Caco-2 (cell line): ENCODE data around the gene PSMG1. TPM values are rescaled to one million over a fixed set of nuclear protein-coding genes. Genes with fewer than 3 reads are reported as not detected.

Source experiments
- BruUV-seq: library from RNA; stranded (reverse); fragments of 400-500 nt; replicated peaks from 2 replicates; lab custom pipeline; 2021; lab: Mats Ljungman, UMichigan
- CTCF ChIA-PET: fragments of 300-600 bp; sonication (Branson Sonifier 250); formaldehyde crosslinking; loops from one replicate; lab custom pipeline; 2022; ENCODE audit warnings: antibody characterized with exemption; lab: Charles Lee
- POLR2A ChIA-PET: fragments of 300-600 bp; sonication (Branson Sonifier 250); formaldehyde crosslinking; loops from one replicate; lab custom pipeline; 2022; ENCODE audit warnings: antibody characterized with exemption; lab: Charles Lee
- DNase-seq, 2 experiments: peaks; one replicate each; pipeline versions ENCODE4 v3.0.0 to v3.0.0-alpha.2; 2020 to 2022
- H3K27me3 ChIP-seq: replicated peaks from 2 replicates; pipeline ENCODE4 v1.6.0; 2011; ENCODE audit warnings: low read length; ENCODE audit not compliant: control insufficient read depth, insufficient read depth
- H3K36me3 ChIP-seq: 2 replicates; pipeline ENCODE4 v1.5.1; 2011; ENCODE audit warnings: low read length; ENCODE audit not compliant: control insufficient read depth, insufficient read depth
- H3K4me1 ChIP-seq: fragments of 250-450 bp; sonication (Bioruptor Pico); 2 replicates; pipeline ENCODE4 v1.5.1; 2020; ENCODE audit warnings: mild to moderate bottlenecking
- H3K4me3 ChIP-seq: 2 replicates; pipeline ENCODE4 v1.5.1; 2011; ENCODE audit warnings: low read depth, mild to moderate bottlenecking, control low read depth, low read length
- H3K9me3 ChIP-seq: fragments of 250-450 bp; sonication (Bioruptor Pico); 2 replicates; pipeline ENCODE4 v1.5.1; 2020; ENCODE audit warnings: mild to moderate bottlenecking, moderate library complexity
- H3K27ac Mint-ChIP-seq: one replicate; pipeline ENCODE4 v1.8.0; 2022; ENCODE audit warnings: mixed read lengths; ENCODE audit not compliant: unreplicated experiment
- H3K27me3 Mint-ChIP-seq: one replicate; pipeline ENCODE4 v1.8.0; 2022; ENCODE audit warnings: mixed read lengths; ENCODE audit not compliant: insufficient read depth, unreplicated experiment
- H3K36me3 Mint-ChIP-seq: one replicate; pipeline ENCODE4 v1.8.0; 2022; ENCODE audit warnings: mild to moderate bottlenecking, mixed read lengths; ENCODE audit not compliant: insufficient read depth, unreplicated experiment
- H3K4me1 Mint-ChIP-seq: one replicate; pipeline ENCODE4 v1.8.0; 2022; ENCODE audit warnings: low read depth, mixed read lengths; ENCODE audit not compliant: unreplicated experiment
- H3K4me3 Mint-ChIP-seq: one replicate; pipeline ENCODE4 v1.8.0; 2022; ENCODE audit warnings: mild to moderate bottlenecking, moderate library complexity, mixed read lengths; ENCODE audit not compliant: unreplicated experiment
- H3K9me3 Mint-ChIP-seq: one replicate; pipeline ENCODE4 v1.8.0; 2022; ENCODE audit warnings: mixed read lengths; ENCODE audit not compliant: unreplicated experiment
- CTCF ChIP-seq, 2 experiments: fragments of 200-600 bp in 1 of 2; IDR thresholded peaks; 1 replicate in 1 of 2; 2 replicates in 1 of 2; pipeline versions ENCODE4 v1.5.1 to v1.8.0; 2011 to 2022; ENCODE audit warnings: antibody characterized with exemption in 1 of 2, control low read depth in 1 of 2, inconsistent platforms in 1 of 2, low read depth in 1 of 2, low read length in 1 of 2, mild to moderate bottlenecking in 1 of 2, moderate library complexity in 1 of 2; ENCODE audit not compliant: insufficient read depth in 1 of 2, severe bottlenecking in 1 of 2, unreplicated experiment in 1 of 2
- intact Hi-C: fragments of 100-400 bp; cut with micrococcal nuclease; formaldehyde crosslinking; loops from one replicate; pipeline ENCODE4 v1.10.0; 2022; ENCODE audit not compliant: unreplicated experiment
- total RNA-seq: library from RNA; stranded (reverse); gene quantifications from 2 replicates; pipeline ENCODE4 v1.2.3, GENCODE V29; 2022

The PSMG1 gene
- total RNA-seq, 1 experiment from 2014 or later = 86.2 TPM

GRCh38 chr21:39197448-39198233 lies 14.4 kb upstream of the PSMG1 start:
- H3K27me3 ChIP-seq = no peaks in the 10 kb centered on the region
- ChIA-PET CTCF (no interaction called here), POLR2A (no interaction called here)
- TF ChIP-seq CTCF (IDR thresholded peaks at IDR 0.05; ENCODE audit: insufficient read depth in 1 of 2, low read depth in 1 of 2, low read length in 1 of 2, severe bottlenecking in 1 of 2, unreplicated experiment in 1 of 2) = no peak
- DNase-seq = no peak
- intact Hi-C loops = no loop called here
- H3K27me3 Mint-ChIP-seq = no peaks in the 10 kb centered on the region
- no peaks in the 10 kb centered on the region for H3K9me3 ChIP-seq
- H3K4me1 ChIP-seq = no peaks in the 10 kb centered on the region
- H3K4me3 Mint-ChIP-seq = no peak overlapping the region
- peaks cover 79% of the 10 kb centered on the region for H3K36me3 Mint-ChIP-seq
- no peak overlapping the region for H3K4me3 ChIP-seq
- H3K4me1 Mint-ChIP-seq = peaks cover 13% of the 10 kb centered on the region
- H3K36me3 ChIP-seq = no peaks in the 10 kb centered on the region
- H3K27ac Mint-ChIP-seq = no peak overlapping the region
- no peaks in the 10 kb centered on the region for H3K9me3 Mint-ChIP-seq
- no TSS peak for BruUV-seq

GRCh38 chr21:39196838-39197237 lies 13.6 kb upstream of the PSMG1 start:
- Mint-ChIP-seq H3K36me3 (peaks cover 71% of the 10 kb centered on the region), H3K4me3 (no peak overlapping the region), H3K27me3 (no peaks in the 10 kb centered on the region), H3K9me3 (no peaks in the 10 kb centered on the region), H3K4me1 (peaks cover 13% of the 10 kb centered on the region), H3K27ac (no peak overlapping the region)
- BruUV-seq = no TSS peak
- Histone ChIP-seq H3K36me3 (no peaks in the 10 kb centered on the region), H3K4me3 (no peak overlapping the region), H3K9me3 (no peaks in the 10 kb centered on the region), H3K27me3 (no peaks in the 10 kb centered on the region), H3K4me1 (no peaks in the 10 kb centered on the region)
- DNase-seq = no peak
- intact Hi-C loops = no loop called here
- POLR2A ChIA-PET = no interaction called here
- CTCF ChIA-PET = no interaction called here
- TF ChIP-seq CTCF (IDR thresholded peaks at IDR 0.05; ENCODE audit: insufficient read depth in 1 of 2, low read depth in 1 of 2, low read length in 1 of 2, severe bottlenecking in 1 of 2, unreplicated experiment in 1 of 2) = no peak

- no peak overlapping the region for H3K27ac Mint-ChIP-seq
- H3K36me3 Mint-ChIP-seq = peaks cover 68% of the 10 kb centered on the region
- BruUV-seq = no TSS peak
- ChIA-PET CTCF (no interaction called here), POLR2A (no interaction called here)
- no peak for TF ChIP-seq CTCF (IDR thresholded peaks at IDR 0.05; ENCODE audit: insufficient read depth in 1 of 2, low read depth in 1 of 2, low read length in 1 of 2, severe bottlenecking in 1 of 2, unreplicated experiment in 1 of 2)
- H3K4me3 Mint-ChIP-seq = no peak overlapping the region
- Histone ChIP-seq H3K4me3 (no peak overlapping the region), H3K36me3 (no peaks in the 10 kb centered on the region), H3K4me1 (no peaks in the 10 kb centered on the region), H3K27me3 (no peaks in the 10 kb centered on the region), H3K9me3 (no peaks in the 10 kb centered on the region)
- H3K27me3 Mint-ChIP-seq = no peaks in the 10 kb centered on the region
- no peaks in the 10 kb centered on the region for H3K9me3 Mint-ChIP-seq
- peaks cover 13% of the 10 kb centered on the region for H3K4me1 Mint-ChIP-seq
- intact Hi-C loops = no loop called here
- DNase-seq = no peak
Observed at GRCh38 chr21:39196310-39196709, 13.1 kb upstream of the PSMG1 start.
